DMS 273 (cell line): ENCODE results near the gene MLNR.

Experiments used
- DNase-seq: peaks from one replicate; lab custom pipeline; 2025; ENCODE audit not compliant: unreplicated experiment; lab: John Stamatoyannopoulos, UW

MLNR gene

GRCh38 chr13:49220036-49220855 is at the start of gene MLNR:
Gene MLNR (plus strand): TSS chr13:49220338. CDS start chr13:49220338, 0 bp downstream.
- peak; percentile 81 for DNase-seq

- DNase-seq, result no peak
Measured at GRCh38 chr13:49171359-49171758, 48.8 kb upstream of the MLNR start.

GRCh38 chr13:49183672-49184325 is 36.3 kb upstream of the MLNR start:
- no peak for DNase-seq

- DNase-seq, result no peak
Measured at GRCh38 chr13:49184621-49185020, 35.5 kb upstream of the MLNR start.

- no peak for DNase-seq
Measured at GRCh38 chr13:49185264-49185663, 34.9 kb upstream of the MLNR start.

GRCh38 chr13:49190901-49191300 is 29.2 kb upstream of the MLNR start:
- DNase-seq, result no peak

GRCh38 chr13:49206641-49207040 is 13.5 kb upstream of the MLNR start:
- no peak for DNase-seq

- no peak for DNase-seq
Measured at GRCh38 chr13:49208619-49209018, 11.5 kb upstream of the MLNR start.

GRCh38 chr13:49210114-49210513 is 10.0 kb upstream of the MLNR start:
- DNase-seq, result no peak

GRCh38 chr13:49210669-49211068 is 9.5 kb upstream of the MLNR start:
- no peak for DNase-seq

GRCh38 chr13:49213539-49213938 is 6.6 kb upstream of the MLNR start:
- DNase-seq, result no peak

- DNase-seq, result no peak
Measured at GRCh38 chr13:49213997-49214916, 5.9 kb upstream of the MLNR start.

- peak; percentile 32 for DNase-seq
Measured at GRCh38 chr13:49214917-49215376, 5.2 kb upstream of the MLNR start.

GRCh38 chr13:49216334-49216733 is 3.8 kb upstream of the MLNR start:
- no peak for DNase-seq

GRCh38 chr13:49217962-49218492 is 2.1 kb upstream of the MLNR start:
- no peak for DNase-seq

- DNase-seq, result no peak
Measured at GRCh38 chr13:49218493-49219051, 1.6 kb upstream of the MLNR start.

- DNase-seq, result no peak
Measured at GRCh38 chr13:49219647-49220035, 497 bp upstream of the MLNR start.

- DNase-seq, result no peak
Measured at GRCh38 chr13:49220856-49221589, 885 bp downstream of the MLNR start.

GRCh38 chr13:49221590-49221965 is 1.4 kb downstream of the MLNR start:
- no peak for DNase-seq
